ENCODE results near the gene TET1.

- TF ChIP-seq, protein P1, sequence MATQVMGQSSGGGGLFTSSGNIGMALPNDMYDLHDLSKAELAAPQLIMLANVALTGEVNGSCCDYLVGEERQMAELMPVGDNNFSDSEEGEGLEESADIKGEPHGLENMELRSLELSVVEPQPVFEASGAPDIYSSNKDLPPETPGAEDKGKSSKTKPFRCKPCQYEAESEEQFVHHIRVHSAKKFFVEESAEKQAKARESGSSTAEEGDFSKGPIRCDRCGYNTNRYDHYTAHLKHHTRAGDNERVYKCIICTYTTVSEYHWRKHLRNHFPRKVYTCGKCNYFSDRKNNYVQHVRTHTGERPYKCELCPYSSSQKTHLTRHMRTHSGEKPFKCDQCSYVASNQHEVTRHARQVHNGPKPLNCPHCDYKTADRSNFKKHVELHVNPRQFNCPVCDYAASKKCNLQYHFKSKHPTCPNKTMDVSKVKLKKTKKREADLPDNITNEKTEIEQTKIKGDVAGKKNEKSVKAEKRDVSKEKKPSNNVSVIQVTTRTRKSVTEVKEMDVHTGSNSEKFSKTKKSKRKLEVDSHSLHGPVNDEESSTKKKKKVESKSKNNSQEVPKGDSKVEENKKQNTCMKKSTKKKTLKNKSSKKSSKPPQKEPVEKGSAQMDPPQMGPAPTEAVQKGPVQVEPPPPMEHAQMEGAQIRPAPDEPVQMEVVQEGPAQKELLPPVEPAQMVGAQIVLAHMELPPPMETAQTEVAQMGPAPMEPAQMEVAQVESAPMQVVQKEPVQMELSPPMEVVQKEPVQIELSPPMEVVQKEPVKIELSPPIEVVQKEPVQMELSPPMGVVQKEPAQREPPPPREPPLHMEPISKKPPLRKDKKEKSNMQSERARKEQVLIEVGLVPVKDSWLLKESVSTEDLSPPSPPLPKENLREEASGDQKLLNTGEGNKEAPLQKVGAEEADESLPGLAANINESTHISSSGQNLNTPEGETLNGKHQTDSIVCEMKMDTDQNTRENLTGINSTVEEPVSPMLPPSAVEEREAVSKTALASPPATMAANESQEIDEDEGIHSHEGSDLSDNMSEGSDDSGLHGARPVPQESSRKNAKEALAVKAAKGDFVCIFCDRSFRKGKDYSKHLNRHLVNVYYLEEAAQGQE (IDR thresholded peaks at IDR 0.05; ENCODE audit: insufficient read depth in 1 of 2, low read depth in 2 of 2, low read length in 1 of 2), result no peak
- TF ChIP-seq, protein P2, sequence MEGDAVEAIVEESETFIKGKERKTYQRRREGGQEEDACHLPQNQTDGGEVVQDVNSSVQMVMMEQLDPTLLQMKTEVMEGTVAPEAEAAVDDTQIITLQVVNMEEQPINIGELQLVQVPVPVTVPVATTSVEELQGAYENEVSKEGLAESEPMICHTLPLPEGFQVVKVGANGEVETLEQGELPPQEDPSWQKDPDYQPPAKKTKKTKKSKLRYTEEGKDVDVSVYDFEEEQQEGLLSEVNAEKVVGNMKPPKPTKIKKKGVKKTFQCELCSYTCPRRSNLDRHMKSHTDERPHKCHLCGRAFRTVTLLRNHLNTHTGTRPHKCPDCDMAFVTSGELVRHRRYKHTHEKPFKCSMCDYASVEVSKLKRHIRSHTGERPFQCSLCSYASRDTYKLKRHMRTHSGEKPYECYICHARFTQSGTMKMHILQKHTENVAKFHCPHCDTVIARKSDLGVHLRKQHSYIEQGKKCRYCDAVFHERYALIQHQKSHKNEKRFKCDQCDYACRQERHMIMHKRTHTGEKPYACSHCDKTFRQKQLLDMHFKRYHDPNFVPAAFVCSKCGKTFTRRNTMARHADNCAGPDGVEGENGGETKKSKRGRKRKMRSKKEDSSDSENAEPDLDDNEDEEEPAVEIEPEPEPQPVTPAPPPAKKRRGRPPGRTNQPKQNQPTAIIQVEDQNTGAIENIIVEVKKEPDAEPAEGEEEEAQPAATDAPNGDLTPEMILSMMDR (IDR thresholded peaks at IDR 0.05), result no peak
- TF ChIP-seq SIN3A (IDR thresholded peaks at IDR 0.05; ENCODE audit: borderline replicate concordance, insufficient read depth, low read depth, low read length), result no peak
- no peak for TF ChIP-seq TCF7L2 (IDR thresholded peaks at IDR 0.05; ENCODE audit: low read depth, low read length)
- TF ChIP-seq POLR2AphosphoS5 (IDR thresholded peaks at IDR 0.05; ENCODE audit: low read depth, low read length), result no peak
Observed at GRCh38 chr10:68619595-68619994, 59.5 kb downstream of the TET1 start.

All from Panc1 (cell line).